Measurements from ENCODE around the gene OR1L1. TPM values are rescaled to one million over a fixed set of nuclear protein-coding genes. Genes with fewer than 3 reads are reported as not detected.

The OR1L1 gene
- 0.99 TPM for polyA plus RNA-seq

GRCh38 chr9:122661416-122661815 lies at the start of gene OR1L1:
OR1L1 (plus strand) TSS chr9:122661716; CDS start chr9:122661716, 0 bp downstream.
- H3K4me1 Mint-ChIP-seq = no peaks in the 10 kb centered on the region
- no peak within 1 kb of the TSS for H3K27ac Mint-ChIP-seq
- H3K4me3 Mint-ChIP-seq = no peak within 1 kb of the TSS
- H3K36me3 Mint-ChIP-seq = no peaks in the 10 kb centered on the region
- peaks cover 1 to 3% (median 2%) of the 10 kb centered on the region in 3 donors for H3K9me3 Mint-ChIP-seq
- H3K27me3 Mint-ChIP-seq = peaks cover 9% of the 10 kb centered on the region

GRCh38 chr9:122614362-122614761 lies 47.2 kb upstream of the OR1L1 start, which contains the start of gene OR1Q1:
OR1Q1 (plus strand) TSS chr9:122614738; CDS start chr9:122614738, 0 bp downstream.
- no peak within 1 kb of the TSS for H3K4me3 Mint-ChIP-seq
- H3K4me1 Mint-ChIP-seq = no peaks in the 10 kb centered on the region
- H3K36me3 Mint-ChIP-seq = peaks cover 4% of the 10 kb centered on the region
- no peak within 1 kb of the TSS for H3K27ac Mint-ChIP-seq
- peaks cover 0 to 5% (median 0%) of the 10 kb centered on the region in 3 donors for H3K9me3 Mint-ChIP-seq
- peaks cover 3% of the 10 kb centered on the region for H3K27me3 Mint-ChIP-seq

- H3K4me1 Mint-ChIP-seq = no peaks in the 10 kb centered on the region
- no peak overlapping the region for H3K4me3 Mint-ChIP-seq
- H3K36me3 Mint-ChIP-seq = peaks cover 6% of the 10 kb centered on the region
- H3K27ac Mint-ChIP-seq = no peak overlapping the region
- H3K9me3 Mint-ChIP-seq = peaks cover 0 to 6% (median 2%) of the 10 kb centered on the region in 3 donors
- peaks cover 11% of the 10 kb centered on the region for H3K27me3 Mint-ChIP-seq
Observed at GRCh38 chr9:122619996-122620395, 41.5 kb upstream of the OR1L1 start.

GRCh38 chr9:122642226-122642625 lies 19.3 kb upstream of the OR1L1 start:
- Mint-ChIP-seq H3K36me3 (no peaks in the 10 kb centered on the region), H3K4me1 (no peaks in the 10 kb centered on the region), H3K27ac (no peak overlapping the region), H3K27me3 (peaks cover 6% of the 10 kb centered on the region), H3K4me3 (no peak overlapping the region), H3K9me3 (peaks cover 4 to 25% (median 11%) of the 10 kb centered on the region in 3 donors)

- Mint-ChIP-seq H3K27ac (no peak overlapping the region), H3K36me3 (no peaks in the 10 kb centered on the region), H3K9me3 (peaks cover 0 to 4% (median 0%) of the 10 kb centered on the region in 3 donors), H3K4me3 (no peak overlapping the region), H3K27me3 (peaks cover 6% of the 10 kb centered on the region), H3K4me1 (no peaks in the 10 kb centered on the region)
Observed at GRCh38 chr9:122656378-122656777, 5.1 kb upstream of the OR1L1 start.

GRCh38 chr9:122657527-122657926 lies 4.0 kb upstream of the OR1L1 start, which contains the start of gene OR1B1:
OR1B1 (minus strand) TSS chr9:122657627.
- no peaks in the 10 kb centered on the region for H3K36me3 Mint-ChIP-seq
- H3K4me3 Mint-ChIP-seq = no peak within 1 kb of the TSS
- peaks cover 10% of the 10 kb centered on the region for H3K27me3 Mint-ChIP-seq
- no peaks in the 10 kb centered on the region for H3K4me1 Mint-ChIP-seq
- H3K9me3 Mint-ChIP-seq = peaks cover 0 to 4% (median 0%) of the 10 kb centered on the region in 3 donors
- no peak within 1 kb of the TSS for H3K27ac Mint-ChIP-seq

GRCh38 chr9:122672481-122672880 lies 11.0 kb downstream of the OR1L1 start:
- Mint-ChIP-seq H3K36me3 (no peaks in the 10 kb centered on the region), H3K9me3 (peaks cover 2 to 16% (median 7%) of the 10 kb centered on the region in 3 donors), H3K27ac (no peak overlapping the region), H3K4me3 (no peak overlapping the region), H3K4me1 (no peaks in the 10 kb centered on the region), H3K27me3 (peaks cover 1% of the 10 kb centered on the region)

GRCh38 chr9:122684851-122685250 lies 23.3 kb downstream of the OR1L1 start:
- Mint-ChIP-seq H3K9me3 (peaks cover 0 to 18% (median 10%) of the 10 kb centered on the region in 3 donors), H3K4me3 (no peak overlapping the region), H3K27me3 (peaks cover 6% of the 10 kb centered on the region), H3K27ac (no peak overlapping the region), H3K4me1 (no peaks in the 10 kb centered on the region), H3K36me3 (no peaks in the 10 kb centered on the region)

GRCh38 chr9:122695696-122696095 lies 34.2 kb downstream of the OR1L1 start:
- H3K36me3 Mint-ChIP-seq = no peaks in the 10 kb centered on the region
- peaks cover 4 to 19% (median 6%) of the 10 kb centered on the region in 3 donors for H3K9me3 Mint-ChIP-seq
- no peak overlapping the region for H3K4me3 Mint-ChIP-seq
- no peaks in the 10 kb centered on the region for H3K4me1 Mint-ChIP-seq
- no peaks in the 10 kb centered on the region for H3K27me3 Mint-ChIP-seq
- H3K27ac Mint-ChIP-seq = no peak overlapping the region

Other genes starting within 250 kb of the OR1L1 start
- not detected for gene OR1J1, start 183.8 kb upstream of the OR1L1 start, polyA plus RNA-seq
- not detected for gene OR1J2, start 150.9 kb upstream of the OR1L1 start, polyA plus RNA-seq
- gene OR1J4, start 142.6 kb upstream of the OR1L1 start, polyA plus RNA-seq = not detected
- gene OR1N1, start 134.4 kb upstream of the OR1L1 start, polyA plus RNA-seq = not detected
- gene OR1N2, start 108.6 kb upstream of the OR1L1 start, polyA plus RNA-seq = not detected
- not detected for gene OR1L8, start 78.3 kb upstream of the OR1L1 start, polyA plus RNA-seq
- gene OR1Q1, start 47.0 kb upstream of the OR1L1 start, polyA plus RNA-seq = not detected
- gene OR1B1, start 4.1 kb upstream of the OR1L1 start, polyA plus RNA-seq = not detected
- gene OR1L3, start 13.4 kb downstream of the OR1L1 start, polyA plus RNA-seq = not detected
- not detected for gene OR1L4, start 62.3 kb downstream of the OR1L1 start, polyA plus RNA-seq
- not detected for gene OR1L6, start 80.6 kb downstream of the OR1L1 start, polyA plus RNA-seq
- gene OR5C1, start 127.2 kb downstream of the OR1L1 start, polyA plus RNA-seq = not detected
- gene OR1K1, start 138.4 kb downstream of the OR1L1 start, polyA plus RNA-seq = not detected
- 8.2 TPM for gene PDCL, start 166.9 kb downstream of the OR1L1 start, polyA plus RNA-seq
- 21.0 TPM for gene RC3H2, start 243.6 kb downstream of the OR1L1 start, polyA plus RNA-seq